DMS153 treated with DMSO at 0.1 percent for 48 hours (cell line): ENCODE data around the gene BANP.
"Not testable (repeated sequence)": the region's sequence is repeated elsewhere in the genome, so short reads cannot be mapped to it uniquely, and the experiment has no call there.

Experiments used
- DNase-seq: peaks from one replicate; lab custom pipeline; 2025; ENCODE audit not compliant: unreplicated experiment; lab: John Stamatoyannopoulos, UW

BANP gene

DNA sequence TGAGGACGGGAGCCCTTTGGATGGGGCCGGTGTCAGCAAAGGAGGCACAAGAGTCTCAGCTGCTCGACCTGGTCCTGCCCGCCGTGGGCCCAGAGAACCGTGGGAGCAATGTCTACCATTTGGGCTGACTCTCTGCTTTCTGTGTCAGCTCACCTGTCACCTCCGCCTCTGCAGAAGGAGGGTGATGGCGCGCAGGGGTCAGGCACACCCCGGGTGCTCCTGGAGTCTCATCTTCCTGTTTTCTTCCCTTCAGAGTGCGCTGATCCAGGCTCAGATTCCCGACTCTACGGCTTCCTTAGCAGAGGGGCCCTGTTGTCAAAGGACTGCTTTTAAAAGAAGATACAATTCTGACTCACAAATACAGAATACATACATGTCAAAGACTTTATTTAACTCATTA lies 167.1 kb downstream of the BANP start:
- DNase-seq: no peak

DNA sequence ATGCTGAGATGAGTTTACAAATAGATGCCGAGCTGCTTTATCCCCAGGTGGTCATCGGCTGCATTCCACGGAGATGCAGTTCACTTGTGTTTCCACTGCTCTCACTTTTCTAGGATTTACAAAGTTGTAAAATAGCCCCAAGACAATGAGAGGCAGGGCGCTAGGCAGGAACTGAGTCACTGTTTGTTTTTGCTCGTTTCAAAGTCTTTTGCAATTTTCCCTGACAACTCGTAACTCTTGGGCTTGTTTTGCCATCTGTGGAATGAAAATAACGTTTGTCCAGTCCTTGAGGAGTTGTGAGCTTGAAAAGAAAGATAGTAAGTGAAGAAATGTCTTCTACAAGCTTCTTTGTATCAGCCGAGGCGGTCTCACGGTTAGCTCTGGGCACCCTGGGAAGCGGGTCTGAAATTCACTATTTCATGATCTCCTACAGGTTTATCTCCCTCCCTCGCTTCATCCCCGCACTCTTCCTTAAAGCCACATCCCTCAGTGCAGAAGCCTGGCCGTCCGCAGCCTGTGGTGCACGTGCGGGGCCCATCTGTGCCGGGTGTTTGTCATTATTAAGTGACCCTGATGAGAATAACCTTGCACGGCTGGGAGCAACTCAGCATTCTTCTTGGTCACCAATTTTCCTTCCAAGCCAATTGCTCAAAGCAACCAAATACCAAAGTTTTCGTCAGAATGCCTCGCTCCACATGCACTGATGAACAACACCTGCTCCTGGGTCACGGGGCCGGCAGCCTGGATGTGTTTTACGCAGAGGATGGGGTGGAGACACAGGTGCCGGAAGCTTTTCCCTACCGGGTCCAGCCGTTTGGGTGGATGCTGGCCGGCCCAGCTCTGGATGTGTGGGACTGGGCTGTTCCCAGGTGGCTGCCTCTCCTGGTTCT lies 167.9 kb downstream of the BANP start:
- not testable (repeated sequence) for DNase-seq

DNA sequence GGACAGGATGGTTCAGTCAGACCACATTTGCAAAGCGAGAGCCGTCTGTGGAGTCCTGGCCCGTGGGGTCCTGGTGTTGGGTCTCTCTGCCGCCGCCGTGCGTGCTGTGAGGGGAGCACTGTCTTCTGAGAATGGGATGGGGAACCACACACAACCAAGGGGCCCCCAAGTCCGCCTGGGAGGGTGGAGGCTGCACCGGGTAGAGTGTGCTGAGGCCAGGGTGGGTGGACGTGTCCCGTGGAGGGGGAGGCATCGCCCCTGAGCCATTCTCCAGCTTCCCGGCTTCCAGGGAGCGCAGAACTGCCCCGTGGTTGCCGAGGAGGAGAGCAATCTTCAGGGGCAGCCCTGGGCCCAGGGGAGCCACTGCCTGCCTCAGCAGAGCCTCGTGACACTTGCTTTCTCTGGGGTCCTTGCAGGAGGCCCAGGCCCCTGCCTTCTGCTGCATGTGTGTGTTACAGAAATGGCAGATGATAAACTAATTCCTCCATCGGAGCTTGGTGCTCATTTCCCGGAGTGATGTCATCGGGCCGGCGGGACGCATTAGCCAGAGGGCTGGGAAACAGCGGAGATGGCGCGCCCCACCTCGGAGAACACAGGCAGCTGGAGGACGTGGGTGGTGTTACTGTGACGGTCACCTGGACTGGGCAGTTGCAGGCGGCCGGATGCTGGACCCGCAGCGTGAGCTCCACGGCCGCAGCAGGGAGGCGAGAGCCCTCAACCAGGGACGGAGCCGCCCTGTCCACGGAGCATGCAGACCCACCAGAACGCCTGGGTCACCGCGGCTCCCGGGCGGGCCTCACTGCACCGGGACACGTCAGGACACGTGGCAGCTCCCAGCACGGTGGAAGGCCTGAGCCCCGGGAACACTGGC lies 168.9 kb downstream of the BANP start:
- not testable (repeated sequence) for DNase-seq

DNA sequence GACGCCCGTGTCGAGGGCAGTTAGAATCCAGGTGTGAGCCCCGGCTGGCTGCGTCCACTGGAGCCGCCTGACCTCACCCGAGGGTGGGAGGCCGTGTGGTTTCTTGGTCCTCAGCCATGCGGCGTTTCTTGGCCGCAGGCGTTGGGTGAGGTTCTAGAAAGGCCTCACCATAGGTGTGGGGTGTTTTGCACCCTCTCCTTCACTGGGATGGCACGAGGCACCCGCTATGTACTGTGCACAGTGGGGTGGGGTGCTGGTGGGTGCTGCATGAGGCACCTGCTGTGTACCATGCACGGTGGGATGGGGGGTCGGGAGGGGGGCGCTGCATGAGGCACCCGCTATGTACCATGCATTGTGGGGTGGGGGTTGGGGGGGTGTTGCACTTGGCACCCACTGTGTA lies 169.6 kb downstream of the BANP start:
- no peak for DNase-seq

DNA sequence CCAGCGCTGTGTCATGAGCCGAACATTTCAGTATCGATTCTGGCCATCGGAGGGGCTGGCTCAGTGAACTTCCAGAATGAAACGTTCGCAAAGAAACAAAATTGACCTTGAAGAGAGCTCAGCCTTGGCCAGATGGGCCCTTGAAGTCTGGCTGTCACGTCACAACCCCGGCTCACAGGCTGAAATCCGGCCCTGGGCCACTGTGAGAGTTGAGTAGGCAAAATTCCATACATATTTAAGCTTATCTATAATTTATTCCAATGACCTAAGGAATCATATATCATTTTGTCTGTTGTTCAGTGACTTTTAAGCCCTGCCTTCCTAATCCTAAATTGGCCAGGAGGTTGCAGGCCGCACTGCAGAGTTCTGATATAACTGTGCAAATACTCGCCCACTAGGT lies 170.2 kb downstream of the BANP start:
- not testable (repeated sequence) for DNase-seq

DNA sequence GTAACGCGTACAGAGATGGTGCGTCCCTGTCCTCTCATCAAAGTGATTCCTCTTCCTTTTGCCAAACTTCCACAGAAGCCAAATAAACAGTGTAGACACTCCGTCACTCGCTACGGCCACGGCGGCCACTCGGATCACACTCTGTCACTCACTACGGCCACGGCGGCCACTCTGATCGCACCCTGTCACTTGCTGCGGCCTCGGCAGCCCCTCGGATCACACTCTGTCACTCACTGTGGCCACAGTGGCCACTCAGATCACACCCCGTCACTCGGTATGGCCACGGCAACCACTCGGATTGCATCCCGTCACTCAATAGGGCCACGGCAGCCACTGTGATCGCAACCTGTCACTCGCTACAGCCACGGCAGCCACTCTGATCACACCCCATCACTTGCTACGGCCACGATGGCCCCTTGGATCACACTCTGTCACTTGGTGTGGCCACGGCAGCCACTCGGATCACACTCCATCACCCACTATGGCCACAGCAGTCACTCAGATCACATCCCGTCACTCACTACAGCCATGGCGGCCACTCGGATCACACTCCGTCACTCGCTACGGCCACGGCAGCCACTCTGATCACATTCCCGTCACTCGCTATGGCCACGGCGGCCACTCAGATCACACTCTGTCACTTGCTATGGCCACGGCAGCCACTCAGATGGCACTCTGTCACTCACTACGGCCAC lies 170.8 kb downstream of the BANP start:
- no peak for DNase-seq
